Measurements from ENCODE around the gene GRK4.

- TF ChIP-seq CTCF (IDR thresholded peaks at IDR 0.05; ENCODE audit: control extremely low read depth in 1 of 3, insufficient read depth in 1 of 3, low read depth in 1 of 3, low read length in 3 of 3) = no peak
- TF ChIP-seq SUZ12 (IDR thresholded peaks at IDR 0.05; ENCODE audit: low read length) = no peak
- no peak for TF ChIP-seq MAX (IDR thresholded peaks at IDR 0.05)
- TF ChIP-seq KDM1A (IDR thresholded peaks at IDR 0.05; ENCODE audit: borderline replicate concordance, low read length) = no peak
- TF ChIP-seq EZH2 (IDR thresholded peaks at IDR 0.05; ENCODE audit: low read depth, low read length, severe bottlenecking) = no peak
- no peak for TF ChIP-seq ZNF274 (IDR thresholded peaks at IDR 0.05; ENCODE audit: borderline replicate concordance, extremely low read depth, low read length)
- TF ChIP-seq JUND (IDR thresholded peaks at IDR 0.05; ENCODE audit: low read length) = no peak
- no peak for TF ChIP-seq ATF2 (IDR thresholded peaks at IDR 0.05; ENCODE audit: low read length)
- no peak for TF ChIP-seq POLR2A (IDR thresholded peaks at IDR 0.05; ENCODE audit: control extremely low read depth in 1 of 2, low read depth in 2 of 2, low read length in 2 of 2)
- no peak for TF ChIP-seq SIN3A (conservative IDR thresholded peaks at IDR 0.05 in 1 of 2, IDR thresholded peaks at IDR 0.05 in 1 of 2; ENCODE audit: low read depth in 1 of 2, low read length in 2 of 2)
- no peak for TF ChIP-seq SIRT6 (IDR thresholded peaks at IDR 0.05; ENCODE audit: low read length)
- TF ChIP-seq BRCA1 (IDR thresholded peaks at IDR 0.05; ENCODE audit: low read depth, low read length) = no peak
- TF ChIP-seq RAD21 (IDR thresholded peaks at IDR 0.05 in 1 of 2, conservative IDR thresholded peaks at IDR 0.05 in 1 of 2; ENCODE audit: low read depth in 2 of 2, low read length in 2 of 2) = no peak
These were observed 1.4 kb downstream of the GRK4 start for GRCh38 chr4:2964706-2965258.
